HEK293 (cell line): ENCODE results near the gene ZNF576.
A peak's percentile ranks its signal among the peaks of the same experiment; 100 is the strongest.

Experiments
- CTCF ChIA-PET: fragments of 350-600 bp; formaldehyde crosslinking; extraction: SDS; loops from one replicate; lab custom pipeline; 2021; ENCODE audit warnings: antibody characterized with exemption; lab: Yijun Ruan, JAX
- POLR2A ChIA-PET: fragments of 300-600 bp; formaldehyde crosslinking; extraction: SDS; loops from one replicate; lab custom pipeline; 2020; ENCODE audit warnings: antibody characterized with exemption, inconsistent platforms; lab: Yijun Ruan, JAX
- H3K27ac ChIP-seq: fragments of 200-500 bp; sonication (Bioruptor generic); 2 replicates; pipeline ENCODE4 v1.5.1; 2014; ENCODE audit warnings: low read depth, low read length, control low read depth, inconsistent platforms; ENCODE audit errors: extremely low read depth
- H3K36me3 ChIP-seq, 2 experiments: fragments of 200-500 bp in 1 of 2; sonication (Bioruptor generic) in 1 of 2; 1 replicate in 1 of 2; 2 replicates in 1 of 2; pipeline ENCODE4 v1.5.1; 2014 to 2017; ENCODE audit warnings: inconsistent platforms in 2 of 2, low read length in 2 of 2; ENCODE audit not compliant: control insufficient read depth in 2 of 2, insufficient read depth in 1 of 2
- H3K4me1 ChIP-seq: fragments of 200-500 bp; sonication (Bioruptor generic); 2 replicates; pipeline ENCODE4 v1.5.1; 2014; ENCODE audit warnings: mild to moderate bottlenecking, low read length, inconsistent platforms; ENCODE audit not compliant: control insufficient read depth, insufficient read depth
- H3K4me3 ChIP-seq: 2 replicates; pipeline ENCODE4 v1.5.1; 2011; ENCODE audit warnings: low read depth, mild to moderate bottlenecking, control low read depth, low read length, moderate library complexity
- H3K9me3 ChIP-seq: fragments of 200-500 bp; sonication (Bioruptor generic); 2 replicates; pipeline ENCODE4 v1.5.1; 2014; ENCODE audit warnings: low read depth, low read length, inconsistent platforms; ENCODE audit not compliant: control insufficient read depth, insufficient read depth
- GLI4 ChIP-seq: fragments of 450-650 bp; formaldehyde crosslinking; IDR thresholded peaks from 2 replicates; pipeline ENCODE4 v1.5.1; 2016; ENCODE audit warnings: missing biosample characterization, missing genetic modification characterization
- GLIS2 ChIP-seq: fragments of 450-650 bp; formaldehyde crosslinking; IDR thresholded peaks from 2 replicates; pipeline ENCODE4 v1.5.1; 2016; ENCODE audit warnings: missing biosample characterization, missing genetic modification characterization
- HOXD13 ChIP-seq: sonication (generic); formaldehyde crosslinking; IDR thresholded peaks from 2 replicates; pipeline ENCODE4 v1.8.0; 2022; ENCODE audit warnings: missing genetic modification reagents, borderline replicate concordance
- PRDM2 ChIP-seq: fragments of 450-650 bp; formaldehyde crosslinking; IDR thresholded peaks from 2 replicates; pipeline ENCODE4 v1.5.1; 2016; ENCODE audit warnings: missing biosample characterization, missing genetic modification characterization, borderline replicate concordance
- SALL2 ChIP-seq: fragments of 450-650 bp; formaldehyde crosslinking; IDR thresholded peaks from 2 replicates; pipeline ENCODE4 v1.5.0; 2017; ENCODE audit warnings: missing biosample characterization, mild to moderate bottlenecking, missing genetic modification characterization, borderline replicate concordance
- SETDB1 ChIP-seq: IDR thresholded peaks from one replicate; pipeline ENCODE4 v1.6.1; 2017; ENCODE audit warnings: mild to moderate bottlenecking, low read length, moderate library complexity, mixed read lengths; ENCODE audit not compliant: insufficient read length
- WT1 ChIP-seq: fragments of 450-650 bp; formaldehyde crosslinking; IDR thresholded peaks from 2 replicates; pipeline ENCODE4 v1.5.1; 2016; ENCODE audit warnings: missing biosample characterization, missing genetic modification characterization
- ZIC2 ChIP-seq: fragments of 450-650 bp; formaldehyde crosslinking; IDR thresholded peaks from 2 replicates; pipeline ENCODE4 v1.5.1; 2016; ENCODE audit warnings: missing biosample characterization, missing genetic modification characterization
- ZNF114 ChIP-seq: fragments of 450-650 bp; formaldehyde crosslinking; IDR thresholded peaks from 2 replicates; pipeline ENCODE4 v1.5.0; 2017; ENCODE audit warnings: missing biosample characterization, missing genetic modification characterization
- ZNF169 ChIP-seq: fragments of 450-650 bp; formaldehyde crosslinking; IDR thresholded peaks from 2 replicates; pipeline ENCODE4 v1.5.1; 2016; ENCODE audit warnings: missing biosample characterization, missing genetic modification characterization
- ZNF223 ChIP-seq: fragments of 450-650 bp; formaldehyde crosslinking; IDR thresholded peaks from 2 replicates; pipeline ENCODE4 v1.5.1; 2016; ENCODE audit warnings: missing biosample characterization, missing genetic modification characterization
- ZNF266 ChIP-seq: fragments of 450-650 bp; formaldehyde crosslinking; IDR thresholded peaks from 2 replicates; pipeline ENCODE4 v1.5.1; 2016; ENCODE audit warnings: missing biosample characterization, missing genetic modification characterization, low read depth
- ZNF398 ChIP-seq: fragments of 450-650 bp; formaldehyde crosslinking; IDR thresholded peaks from 2 replicates; pipeline ENCODE4 v1.5.1; 2017; ENCODE audit warnings: missing biosample characterization, missing genetic modification characterization
- ZNF404 ChIP-seq: fragments of 450-650 bp; formaldehyde crosslinking; IDR thresholded peaks from 2 replicates; pipeline ENCODE4 v1.5.1; 2017; ENCODE audit warnings: missing biosample characterization, missing genetic modification characterization
- ZNF449 ChIP-seq: fragments of 450-650 bp; formaldehyde crosslinking; IDR thresholded peaks from 2 replicates; pipeline ENCODE4 v1.5.1; 2017; ENCODE audit warnings: missing biosample characterization, mild to moderate bottlenecking, missing genetic modification characterization, moderate library complexity
- ZNF514 ChIP-seq: fragments of 450-650 bp; formaldehyde crosslinking; IDR thresholded peaks from 2 replicates; pipeline ENCODE4 v1.5.1; 2016; ENCODE audit warnings: missing biosample characterization, missing genetic modification characterization
- ZNF548 ChIP-seq: fragments of 450-650 bp; formaldehyde crosslinking; IDR thresholded peaks from 2 replicates; pipeline ENCODE4 v1.5.1; 2016; ENCODE audit warnings: missing biosample characterization, missing genetic modification characterization
- ZNF555 ChIP-seq: fragments of 450-650 bp; formaldehyde crosslinking; conservative IDR thresholded peaks from 2 replicates; pipeline ENCODE4 v1.5.1; 2017; ENCODE audit warnings: missing biosample characterization, mild to moderate bottlenecking, missing genetic modification characterization, inconsistent platforms
- ZNF558 ChIP-seq: fragments of 450-650 bp; formaldehyde crosslinking; IDR thresholded peaks from 2 replicates; pipeline ENCODE4 v1.5.1; 2016; ENCODE audit warnings: missing biosample characterization, missing genetic modification characterization
- ZNF600 ChIP-seq: fragments of 450-650 bp; formaldehyde crosslinking; IDR thresholded peaks from 2 replicates; pipeline ENCODE4 v1.5.1; 2016; ENCODE audit warnings: missing biosample characterization, missing genetic modification characterization
- ZNF660 ChIP-seq: fragments of 450-650 bp; IDR thresholded peaks from 2 replicates; pipeline ENCODE4 v1.5.1; 2018; ENCODE audit warnings: missing biosample characterization, mild to moderate bottlenecking, missing genetic modification characterization
- TF ChIP-seq, protein P1 (sequence below): fragments of 450-650 bp; formaldehyde crosslinking; IDR thresholded peaks from 2 replicates; pipeline ENCODE4 v1.5.1; 2016; ENCODE audit warnings: missing biosample characterization, missing genetic modification characterization
- TF ChIP-seq, protein P2 (sequence below): fragments of 450-650 bp; IDR thresholded peaks from 2 replicates; pipeline ENCODE4 v1.5.1; 2018; ENCODE audit warnings: missing biosample characterization, mild to moderate bottlenecking, missing genetic modification characterization
- TF ChIP-seq, protein P3 (sequence below): fragments of 450-650 bp; formaldehyde crosslinking; optimal IDR thresholded peaks from 2 replicates; pipeline ENCODE3; 2016; ENCODE audit warnings: missing biosample characterization, mild to moderate bottlenecking, missing genetic modification characterization

The ZNF576 gene

GRCh38 chr19:43606569-43607229 is 10.3 kb downstream of the ZNF576 start:
- CTCF ChIA-PET, result interaction anchor here (1.0 to 3.1 kb wide), 5 partner anchors 45 to 139 kb away, joined by 3 to 11 read pairs (median 4); no protein-coding TSS in a partner anchor
- POLR2A ChIA-PET, result interaction anchor here (1.1 to 3.4 kb wide), 3 partner anchors 8 to 12 kb away, joined by 4 to 19 read pairs (median 4); partner anchors contain the start of genes IRGQ and ZNF576
- no peak for TF ChIP-seq ZNF114
- no peak for TF ChIP-seq ZNF449 (tag by site-specific recombination)
- 0 out of 2 replicates have a peak, but pooled peaks have one; percentile 38 for TF ChIP-seq ZIC2 (tag by site-specific recombination)
- TF ChIP-seq SALL2 (tag by site-specific recombination), result no peak
- TF ChIP-seq, protein P1, sequence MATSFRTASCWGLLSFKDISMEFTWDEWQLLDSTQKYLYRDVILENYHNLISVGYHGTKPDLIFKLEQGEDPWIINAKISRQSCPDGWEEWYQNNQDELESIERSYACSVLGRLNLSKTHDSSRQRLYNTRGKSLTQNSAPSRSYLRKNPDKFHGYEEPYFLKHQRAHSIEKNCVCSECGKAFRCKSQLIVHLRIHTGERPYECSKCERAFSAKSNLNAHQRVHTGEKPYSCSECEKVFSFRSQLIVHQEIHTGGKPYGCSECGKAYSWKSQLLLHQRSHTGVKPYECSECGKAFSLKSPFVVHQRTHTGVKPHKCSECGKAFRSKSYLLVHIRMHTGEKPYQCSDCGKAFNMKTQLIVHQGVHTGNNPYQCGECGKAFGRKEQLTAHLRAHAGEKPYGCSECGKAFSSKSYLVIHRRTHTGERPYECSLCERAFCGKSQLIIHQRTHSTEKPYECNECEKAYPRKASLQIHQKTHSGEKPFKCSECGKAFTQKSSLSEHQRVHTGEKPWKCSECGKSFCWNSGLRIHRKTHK (tag by site-specific recombination), result no peak
- no peak for TF ChIP-seq ZNF169 (tag by site-specific recombination)
- TF ChIP-seq PRDM2, result no peak
- TF ChIP-seq HOXD13, result no peak
- no peak for TF ChIP-seq ZNF514 (tag by site-specific recombination)
- TF ChIP-seq ZNF548 (tag by site-specific recombination), result no peak
- TF ChIP-seq, protein P2, sequence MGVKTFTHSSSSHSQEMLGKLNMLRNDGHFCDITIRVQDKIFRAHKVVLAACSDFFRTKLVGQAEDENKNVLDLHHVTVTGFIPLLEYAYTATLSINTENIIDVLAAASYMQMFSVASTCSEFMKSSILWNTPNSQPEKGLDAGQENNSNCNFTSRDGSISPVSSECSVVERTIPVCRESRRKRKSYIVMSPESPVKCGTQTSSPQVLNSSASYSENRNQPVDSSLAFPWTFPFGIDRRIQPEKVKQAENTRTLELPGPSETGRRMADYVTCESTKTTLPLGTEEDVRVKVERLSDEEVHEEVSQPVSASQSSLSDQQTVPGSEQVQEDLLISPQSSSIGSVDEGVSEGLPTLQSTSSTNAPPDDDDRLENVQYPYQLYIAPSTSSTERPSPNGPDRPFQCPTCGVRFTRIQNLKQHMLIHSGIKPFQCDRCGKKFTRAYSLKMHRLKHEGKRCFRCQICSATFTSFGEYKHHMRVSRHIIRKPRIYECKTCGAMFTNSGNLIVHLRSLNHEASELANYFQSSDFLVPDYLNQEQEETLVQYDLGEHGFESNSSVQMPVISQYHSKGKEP (tag by site-specific recombination), result peak; percentile 54
- no peak for TF ChIP-seq ZNF398 (tag by site-specific recombination)
- TF ChIP-seq, protein P3, sequence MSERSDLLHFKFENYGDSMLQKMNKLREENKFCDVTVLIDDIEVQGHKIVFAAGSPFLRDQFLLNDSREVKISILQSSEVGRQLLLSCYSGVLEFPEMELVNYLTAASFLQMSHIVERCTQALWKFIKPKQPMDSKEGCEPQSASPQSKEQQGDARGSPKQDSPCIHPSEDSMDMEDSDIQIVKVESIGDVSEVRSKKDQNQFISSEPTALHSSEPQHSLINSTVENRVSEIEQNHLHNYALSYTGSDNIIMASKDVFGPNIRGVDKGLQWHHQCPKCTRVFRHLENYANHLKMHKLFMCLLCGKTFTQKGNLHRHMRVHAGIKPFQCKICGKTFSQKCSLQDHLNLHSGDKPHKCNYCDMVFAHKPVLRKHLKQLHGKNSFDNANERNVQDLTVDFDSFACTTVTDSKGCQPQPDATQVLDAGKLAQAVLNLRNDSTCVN, result no peak
- TF ChIP-seq ZNF660 (tag by site-specific recombination), result 0 out of 2 replicates have a peak, but pooled peaks have one; percentile 14
- no peak for TF ChIP-seq GLI4 (tag by site-specific recombination)
- TF ChIP-seq ZNF223 (tag by site-specific recombination), result no peak
- no peak for TF ChIP-seq ZNF600 (tag by site-specific recombination)
- no peak for TF ChIP-seq ZNF558 (tag by site-specific recombination)
- no peak for TF ChIP-seq ZNF404 (tag by site-specific recombination)
- TF ChIP-seq GLIS2 (tag by site-specific recombination), result peak; percentile 25; the same call in 1 of the 2 replicates
- no peak for TF ChIP-seq ZNF266 (tag by site-specific recombination)
- TF ChIP-seq WT1 (tag by site-specific recombination), result no peak
- no peak for TF ChIP-seq ZNF555 (tag by site-specific recombination)
- no peak for TF ChIP-seq SETDB1

More at GRCh38 chr19:43606569-43607229, 10.3 kb downstream of the ZNF576 start:
- Histone ChIP-seq H3K36me3 (peaks cover 43 to 75% of the 10 kb centered on the region in 2 experiments), H3K4me3 (no peak overlapping the region), H3K27ac (peak overlapping the region; percentile 58), H3K4me1 (peaks cover 28% of the 10 kb centered on the region), H3K9me3 (no peaks in the 10 kb centered on the region)
